Measurements from ENCODE around the gene LSM6.
A peak's percentile ranks its signal among the peaks of the same experiment; 100 is the strongest.

The LSM6 gene

GRCh38 chr4:146175541-146176453 is at the start of gene LSM6:
LSM6 (plus strand) TSS chr4:146175718; CDS start chr4:146182922, 7,204 bp downstream.
- peak; percentile 54 to 66 for DNase-seq (ENCODE audit: low read depth in 2 of 2)

- no peak for DNase-seq (ENCODE audit: low read depth in 2 of 2)
Observed at GRCh38 chr4:146132445-146132844, 43.1 kb upstream of the LSM6 start.

- no peak for DNase-seq (ENCODE audit: low read depth in 2 of 2)
Observed at GRCh38 chr4:146134761-146135445, 40.6 kb upstream of the LSM6 start.

- no peak for DNase-seq (ENCODE audit: low read depth in 2 of 2)
Observed at GRCh38 chr4:146135941-146136340, 39.6 kb upstream of the LSM6 start.

- DNase-seq (ENCODE audit: low read depth in 2 of 2), result no peak
Observed at GRCh38 chr4:146142768-146143167, 32.8 kb upstream of the LSM6 start.

GRCh38 chr4:146143888-146144287 is 31.6 kb upstream of the LSM6 start:
- no peak for DNase-seq (ENCODE audit: low read depth in 2 of 2)

- no peak for DNase-seq (ENCODE audit: low read depth in 2 of 2)
Observed at GRCh38 chr4:146146918-146147317, 28.6 kb upstream of the LSM6 start.

GRCh38 chr4:146148021-146148420 is 27.5 kb upstream of the LSM6 start:
- DNase-seq (ENCODE audit: low read depth in 2 of 2), result no peak

- DNase-seq (ENCODE audit: low read depth in 2 of 2), result no peak
Observed at GRCh38 chr4:146154057-146154456, 21.5 kb upstream of the LSM6 start.

GRCh38 chr4:146155152-146155724 is 20.3 kb upstream of the LSM6 start:
- DNase-seq (ENCODE audit: low read depth in 2 of 2), result no peak

- no peak for DNase-seq (ENCODE audit: low read depth in 2 of 2)
Observed at GRCh38 chr4:146158036-146158745, 17.3 kb upstream of the LSM6 start.

- no peak for DNase-seq (ENCODE audit: low read depth in 2 of 2)
Observed at GRCh38 chr4:146159384-146160058, 16.0 kb upstream of the LSM6 start.

GRCh38 chr4:146161243-146161642 is 14.3 kb upstream of the LSM6 start:
- no peak for DNase-seq (ENCODE audit: low read depth in 2 of 2)

- DNase-seq (ENCODE audit: low read depth in 2 of 2), result no peak
Observed at GRCh38 chr4:146165221-146165620, 10.3 kb upstream of the LSM6 start.

- no peak for DNase-seq (ENCODE audit: low read depth in 2 of 2)
Observed at GRCh38 chr4:146165840-146166239, 9.7 kb upstream of the LSM6 start.

- no peak for DNase-seq (ENCODE audit: low read depth in 2 of 2)
Observed at GRCh38 chr4:146170149-146170548, 5.4 kb upstream of the LSM6 start.

- DNase-seq (ENCODE audit: low read depth in 2 of 2), result no peak
Observed at GRCh38 chr4:146176891-146177290, 1.4 kb downstream of the LSM6 start.

GRCh38 chr4:146178126-146178525 is 2.6 kb downstream of the LSM6 start:
- DNase-seq (ENCODE audit: low read depth in 2 of 2), result no peak

- no peak for DNase-seq (ENCODE audit: low read depth in 2 of 2)
Observed at GRCh38 chr4:146179784-146180370, 4.4 kb downstream of the LSM6 start.

GRCh38 chr4:146182443-146182842 is 6.9 kb downstream of the LSM6 start:
- DNase-seq (ENCODE audit: low read depth in 2 of 2), result no peak

GRCh38 chr4:146183209-146183608 is 7.7 kb downstream of the LSM6 start:
- no peak for DNase-seq (ENCODE audit: low read depth in 2 of 2)
